GM21786 (cell line): ENCODE results near the gene FSTL4.

Source experiments
- ATAC-seq: cut with Tn5 transposase; IDR thresholded peaks from one replicate; pipeline ENCODE4 v1.9.1; 2021; ENCODE audit not compliant: unreplicated experiment

Gene FSTL4

DNA sequence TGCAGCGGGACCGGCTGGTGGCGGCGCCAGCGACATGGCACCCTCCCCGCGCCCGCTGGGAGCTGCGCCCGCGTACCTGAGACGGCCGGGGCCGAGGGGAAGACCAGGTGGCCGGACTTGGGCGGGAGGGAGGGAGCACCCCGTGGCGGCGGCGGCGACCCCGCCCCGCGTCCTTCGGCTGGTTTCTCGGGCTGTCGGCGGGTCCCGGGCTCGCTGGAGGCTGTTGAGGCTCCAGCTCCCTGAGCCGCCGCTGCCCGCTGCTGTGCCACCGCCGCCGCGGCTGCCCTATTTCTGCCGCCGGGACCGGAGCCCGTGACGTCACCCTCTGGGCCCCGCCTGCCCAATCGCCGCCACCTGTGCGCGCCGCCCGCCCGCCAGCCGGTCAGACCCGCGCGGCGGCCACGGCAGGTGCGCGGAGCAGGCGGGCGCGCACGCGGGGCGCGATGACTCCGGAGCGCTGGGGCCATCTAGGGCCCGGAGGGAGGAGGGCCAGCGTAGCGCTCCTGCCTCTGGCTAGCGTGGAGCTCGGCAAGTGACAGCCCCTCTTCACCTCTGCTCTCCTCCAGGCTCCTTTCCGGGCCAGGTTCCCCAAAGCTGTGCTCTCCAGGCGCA, at the start of gene FSTL4:
TSS of gene FSTL4 (minus strand) at position 293 of the 612 bp plus-strand sequence.
- ATAC-seq, result no peak

DNA sequence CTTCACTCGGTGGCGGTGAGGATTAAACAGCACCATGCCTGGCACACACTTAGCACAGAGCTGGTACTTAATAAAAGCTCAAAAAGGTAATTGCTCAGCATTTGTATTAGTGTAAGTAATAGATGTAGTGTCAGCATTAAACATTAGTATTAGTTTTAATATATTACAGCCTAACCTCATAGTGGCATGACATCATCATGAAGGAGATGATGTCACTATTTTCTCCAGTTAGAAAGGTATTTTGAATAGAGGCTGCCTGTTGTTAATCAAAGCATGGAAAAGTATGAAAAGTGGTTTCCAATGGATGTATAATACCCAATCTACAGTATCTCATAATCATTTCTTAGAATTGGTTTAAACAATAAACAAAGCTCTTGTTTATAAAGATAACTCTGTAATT, 49.0 kb upstream of the FSTL4 start:
- no peak for ATAC-seq

GRCh38 chr5:133658327-133658726, 46.0 kb upstream of the FSTL4 start:
- ATAC-seq, result no peak

- no peak for ATAC-seq
Observed at GRCh38 chr5:133657036-133657435, 44.7 kb upstream of the FSTL4 start.

GRCh38 chr5:133655966-133656365, 43.6 kb upstream of the FSTL4 start:
- ATAC-seq, result no peak

DNA sequence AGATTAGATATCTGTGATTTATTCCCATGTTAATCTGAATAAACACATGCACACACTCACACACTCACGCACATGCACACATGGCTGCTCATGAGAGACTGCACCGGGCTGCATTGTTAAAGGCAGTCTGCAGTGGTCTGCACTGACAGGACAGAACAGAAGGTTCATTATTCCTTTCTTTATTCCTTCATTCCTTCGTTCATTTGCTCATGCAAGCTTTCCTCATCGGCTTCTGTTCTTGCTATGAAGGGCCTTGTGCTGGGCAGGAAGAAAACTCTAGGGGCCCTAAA, 41.4 kb upstream of the FSTL4 start:
- no peak for ATAC-seq

DNA sequence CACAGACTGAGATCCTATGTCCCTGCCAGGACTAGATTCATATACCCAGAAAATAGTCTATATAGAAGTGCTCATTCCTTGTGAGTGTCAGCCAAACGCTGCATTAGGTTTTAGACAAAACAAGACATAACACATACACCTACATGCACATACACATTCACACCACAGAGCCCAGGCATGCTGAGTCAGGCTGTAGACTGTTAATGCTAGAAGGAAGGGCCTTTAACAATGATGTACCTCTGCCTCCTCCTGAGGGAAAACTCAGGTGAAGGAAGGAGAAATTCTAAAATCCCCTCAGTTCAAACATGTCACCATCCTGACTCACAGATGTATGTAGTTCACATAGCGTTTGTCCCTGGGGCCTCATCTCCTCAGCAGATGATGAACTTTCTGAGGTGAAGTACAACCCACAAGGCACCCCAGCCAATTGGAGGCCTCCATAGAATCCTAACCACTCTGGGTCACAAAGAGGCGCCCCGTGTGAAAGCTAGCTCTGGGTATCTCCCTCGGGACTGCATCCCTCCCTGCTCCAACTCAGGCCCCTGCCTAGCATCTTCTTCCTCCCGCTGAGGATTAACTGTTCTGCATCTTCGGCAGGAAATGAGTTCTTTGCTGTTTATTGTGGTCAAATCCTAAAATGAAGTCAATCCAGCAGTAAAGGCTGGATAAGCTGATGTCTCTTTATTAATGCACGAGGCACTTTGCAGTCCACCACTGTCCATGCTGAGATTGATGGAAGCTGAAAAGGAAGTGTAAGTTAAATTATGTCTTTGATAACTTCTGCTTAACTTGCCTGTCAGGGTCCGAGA, 40.8 kb upstream of the FSTL4 start:
- ATAC-seq, result no peak

DNA sequence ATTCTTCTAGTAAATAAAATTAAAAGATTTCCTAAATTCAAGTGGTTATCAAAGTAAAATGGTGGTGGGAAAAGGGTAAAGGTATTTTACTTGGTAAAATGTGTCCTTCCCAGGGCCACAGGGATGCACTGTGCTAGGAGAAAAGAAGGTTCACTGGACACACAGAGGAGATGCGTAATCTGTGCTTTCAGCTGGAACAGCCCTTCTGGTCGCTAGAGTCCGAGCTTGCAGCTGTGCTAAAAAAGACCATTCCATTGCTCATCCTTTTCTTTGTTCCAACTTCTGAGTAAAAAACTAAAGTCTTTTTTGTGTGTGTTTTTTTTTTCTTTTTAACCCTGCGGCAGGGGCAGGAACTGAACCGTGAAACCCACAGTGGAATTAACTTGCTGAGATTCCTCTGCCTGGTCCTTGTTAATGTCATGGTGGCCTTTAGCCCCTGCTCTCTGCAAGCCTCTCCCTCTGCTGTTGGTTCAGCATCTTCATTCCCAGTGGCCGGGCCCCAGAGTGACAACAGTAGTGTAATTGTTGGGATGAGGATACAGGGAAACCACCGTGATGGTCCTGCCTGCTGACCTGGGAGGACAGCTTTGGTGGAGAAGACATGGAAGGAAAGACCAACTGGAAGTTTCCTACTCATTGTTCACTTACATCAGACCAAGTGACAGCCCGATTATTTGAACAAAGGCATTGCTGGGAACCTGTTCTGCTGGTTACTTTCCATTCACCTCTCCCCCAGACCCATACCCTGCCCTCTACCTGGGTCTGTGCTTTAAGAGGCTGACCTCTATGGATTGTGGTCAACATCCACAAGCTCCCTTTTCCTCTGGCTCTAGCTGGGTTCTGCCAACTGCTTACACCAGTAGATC, 31.9 kb upstream of the FSTL4 start:
- no peak for ATAC-seq

GRCh38 chr5:133643365-133643764, 31.0 kb upstream of the FSTL4 start:
- no peak for ATAC-seq

DNA sequence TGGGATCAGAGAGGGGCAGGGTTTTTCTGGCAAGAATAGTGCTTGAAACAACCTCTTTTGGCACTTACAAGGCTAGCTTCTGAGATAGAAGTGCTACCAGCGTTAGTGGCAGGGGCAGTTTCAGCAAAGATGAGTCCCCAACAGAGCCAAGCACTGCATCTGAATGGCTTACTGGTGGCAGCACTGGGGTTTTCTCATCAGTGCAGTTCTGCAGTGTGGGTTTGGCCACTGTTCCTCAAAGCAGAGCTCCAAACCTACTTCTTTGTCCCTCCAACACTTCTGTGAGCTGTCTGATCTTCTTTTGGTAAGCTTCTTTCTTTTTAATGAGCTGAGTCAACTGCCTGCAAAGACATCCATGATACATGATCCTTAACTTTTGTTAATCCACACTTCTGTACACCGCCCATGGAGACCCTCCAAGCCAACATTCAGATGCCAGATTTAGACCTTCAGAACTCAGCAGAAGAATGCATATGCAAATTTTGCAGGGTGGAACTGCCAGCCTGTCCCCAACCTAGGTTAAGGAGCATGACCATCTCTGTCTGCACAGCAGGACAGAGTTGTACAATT, 29.9 kb upstream of the FSTL4 start:
- no peak for ATAC-seq

GRCh38 chr5:133641683-133642082, 29.3 kb upstream of the FSTL4 start:
- ATAC-seq, result no peak

DNA sequence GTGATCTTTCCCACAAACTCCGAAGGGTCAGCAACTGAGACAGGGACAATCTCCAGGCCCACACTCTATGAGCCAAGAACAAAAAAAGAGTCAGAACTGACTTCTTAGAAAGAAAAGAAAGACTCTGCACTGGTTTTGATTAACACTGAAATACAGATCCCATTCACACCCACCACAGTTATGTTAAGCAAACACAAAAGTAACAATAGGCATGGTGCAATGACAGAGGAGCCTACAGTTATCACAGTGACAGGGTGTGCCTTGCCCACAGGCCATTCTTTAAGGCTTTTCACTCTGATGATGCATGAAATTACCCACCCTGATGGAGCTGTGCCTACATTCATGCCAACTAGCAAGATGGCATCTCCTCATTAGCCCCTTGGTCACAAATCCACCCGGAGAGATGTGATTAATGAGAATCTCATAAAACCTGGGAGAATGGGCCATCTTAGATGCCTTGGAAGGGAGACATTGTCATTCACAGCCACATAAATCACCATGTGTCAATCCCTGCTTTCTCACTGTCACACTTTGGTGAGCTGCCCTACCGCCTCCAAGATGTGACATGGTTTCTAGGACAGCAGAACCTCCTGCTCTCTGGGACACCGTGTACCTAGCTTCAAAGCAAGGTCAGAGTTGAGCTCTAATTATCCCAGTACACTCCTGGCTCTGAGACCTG, 27.6 kb upstream of the FSTL4 start:
- ATAC-seq, result no peak

- ATAC-seq, result no peak
Observed at GRCh38 chr5:133638436-133638835, 26.1 kb upstream of the FSTL4 start.

GRCh38 chr5:133637206-133637605, 24.9 kb upstream of the FSTL4 start:
- no peak for ATAC-seq

- no peak for ATAC-seq
Observed at GRCh38 chr5:133635051-133635450, 22.7 kb upstream of the FSTL4 start.

DNA sequence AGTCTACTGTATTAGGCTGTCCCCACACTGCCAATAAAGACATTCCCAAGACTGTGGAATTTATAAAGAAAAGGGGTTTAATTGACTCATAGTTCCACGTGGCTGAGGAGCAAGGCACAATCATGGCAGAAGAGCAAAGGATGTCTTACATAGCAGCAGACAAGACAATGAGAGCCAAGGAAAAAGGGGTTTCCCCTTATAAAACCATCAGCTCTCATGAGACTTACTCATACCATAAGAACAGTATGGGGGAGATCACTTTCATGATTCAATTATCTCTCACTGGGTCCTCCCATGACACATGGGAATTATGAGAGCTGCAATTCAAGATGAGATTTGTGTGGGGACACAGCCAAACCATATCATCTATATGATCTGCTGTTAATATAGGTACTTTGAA, 14.8 kb upstream of the FSTL4 start:
- ATAC-seq, result no peak

- ATAC-seq, result no peak
Observed at GRCh38 chr5:133624316-133624715, 12.0 kb upstream of the FSTL4 start.

GRCh38 chr5:133618141-133618540, 5.8 kb upstream of the FSTL4 start:
- no peak for ATAC-seq

DNA sequence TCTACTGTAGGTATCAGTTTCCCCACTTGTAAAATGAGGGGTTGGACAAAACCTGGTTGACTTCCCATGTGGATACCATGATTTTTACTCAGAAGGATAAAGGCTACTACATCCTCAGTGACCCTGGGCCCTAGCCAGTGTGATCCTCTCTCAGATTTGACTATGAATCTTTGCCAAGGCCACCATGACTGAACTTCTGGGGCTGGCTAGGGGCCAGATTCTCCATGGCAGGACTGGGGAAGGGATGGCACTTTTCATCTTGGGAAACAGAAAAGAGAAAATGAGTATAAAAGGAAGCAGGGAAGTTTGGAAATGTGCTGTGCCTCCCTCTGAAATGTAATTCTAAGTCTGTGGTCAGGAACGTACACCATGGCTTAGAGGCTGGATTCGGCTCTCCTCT, 1.4 kb upstream of the FSTL4 start:
- ATAC-seq, result no peak

GRCh38 chr5:133613184-133613583, 843 bp upstream of the FSTL4 start:
- no peak for ATAC-seq
